Stimulated activated CD4-positive, alpha-beta T cell treated with anti-CD3 and anti-CD28 coated beads, Interleukin-1b, Interleukin-23, amount 100 ng/mL, for 1 hour (primary cell): ENCODE results near the gene KLHL30.

ENCODE experiments used
- DNase-seq, 2 donors: peaks; one replicate each; pipeline ENCODE4 v3.0.0-alpha.2; 2020; ENCODE audit warnings: low read depth in 2 of 2

KLHL30 gene

GRCh38 chr2:238117199-238118154, 21.0 kb upstream of the KLHL30 start:
- DNase-seq = no peak

GRCh38 chr2:238119756-238120462, 18.6 kb upstream of the KLHL30 start:
- DNase-seq = no peak

GRCh38 chr2:238120463-238121298, 17.8 kb upstream of the KLHL30 start:
- DNase-seq = no peak

GRCh38 chr2:238121511-238122286, 16.8 kb upstream of the KLHL30 start:
- no peak for DNase-seq

- no peak for DNase-seq
Measured at GRCh38 chr2:238122287-238123217, 15.9 kb upstream of the KLHL30 start.

- no peak for DNase-seq
Measured at GRCh38 chr2:238123218-238123971, 15.1 kb upstream of the KLHL30 start.

GRCh38 chr2:238123991-238124470, 14.4 kb upstream of the KLHL30 start:
- DNase-seq = no peak

GRCh38 chr2:238124488-238125126, 13.9 kb upstream of the KLHL30 start:
- no peak for DNase-seq

- DNase-seq = no peak
Measured at GRCh38 chr2:238125127-238125885, 13.2 kb upstream of the KLHL30 start.

- no peak for DNase-seq
Measured at GRCh38 chr2:238126338-238126737, 12.1 kb upstream of the KLHL30 start.

GRCh38 chr2:238126775-238127164, 11.7 kb upstream of the KLHL30 start:
- no peak for DNase-seq

GRCh38 chr2:238127165-238128060, 11.1 kb upstream of the KLHL30 start:
- no peak for DNase-seq

GRCh38 chr2:238128061-238128440, 10.4 kb upstream of the KLHL30 start:
- DNase-seq = no peak

- no peak for DNase-seq
Measured at GRCh38 chr2:238128534-238129001, 9.9 kb upstream of the KLHL30 start.

- no peak for DNase-seq
Measured at GRCh38 chr2:238129166-238130010, 9.1 kb upstream of the KLHL30 start.
